ENCODE data around the gene ASB16.
A peak's percentile ranks its signal among the peaks of the same experiment; 100 is the strongest.

GRCh38 chr17:44198721-44199552 lies 28.4 kb downstream of the ASB16 start:
- TF ChIP-seq JUND (IDR thresholded peaks at IDR 0.05; ENCODE audit: borderline replicate concordance, low read depth, low read length), result no peak
- TF ChIP-seq JUND (tag; IDR thresholded peaks at IDR 0.05; ENCODE audit: borderline replicate concordance, low read depth, low read length), result no peak
- TF ChIP-seq MTA1 (IDR thresholded peaks at IDR 0.05; ENCODE audit: borderline replicate concordance), result no peak
- TF ChIP-seq ZBTB7A (IDR thresholded peaks at IDR 0.05; ENCODE audit: borderline replicate concordance, control insufficient read depth, low read depth, low read length), result peak; percentile 93; the same call in 1 of the 2 replicates
- TF ChIP-seq, protein P1, sequence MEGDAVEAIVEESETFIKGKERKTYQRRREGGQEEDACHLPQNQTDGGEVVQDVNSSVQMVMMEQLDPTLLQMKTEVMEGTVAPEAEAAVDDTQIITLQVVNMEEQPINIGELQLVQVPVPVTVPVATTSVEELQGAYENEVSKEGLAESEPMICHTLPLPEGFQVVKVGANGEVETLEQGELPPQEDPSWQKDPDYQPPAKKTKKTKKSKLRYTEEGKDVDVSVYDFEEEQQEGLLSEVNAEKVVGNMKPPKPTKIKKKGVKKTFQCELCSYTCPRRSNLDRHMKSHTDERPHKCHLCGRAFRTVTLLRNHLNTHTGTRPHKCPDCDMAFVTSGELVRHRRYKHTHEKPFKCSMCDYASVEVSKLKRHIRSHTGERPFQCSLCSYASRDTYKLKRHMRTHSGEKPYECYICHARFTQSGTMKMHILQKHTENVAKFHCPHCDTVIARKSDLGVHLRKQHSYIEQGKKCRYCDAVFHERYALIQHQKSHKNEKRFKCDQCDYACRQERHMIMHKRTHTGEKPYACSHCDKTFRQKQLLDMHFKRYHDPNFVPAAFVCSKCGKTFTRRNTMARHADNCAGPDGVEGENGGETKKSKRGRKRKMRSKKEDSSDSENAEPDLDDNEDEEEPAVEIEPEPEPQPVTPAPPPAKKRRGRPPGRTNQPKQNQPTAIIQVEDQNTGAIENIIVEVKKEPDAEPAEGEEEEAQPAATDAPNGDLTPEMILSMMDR (IDR thresholded peaks at IDR 0.05 in 2 of 3, conservative IDR thresholded peaks at IDR 0.05 in 1 of 3; ENCODE audit: insufficient read depth in 2 of 3, low read depth in 1 of 3, low read length in 3 of 3), result no peak
- TF ChIP-seq TSHZ1 (CRISPR knock-in tag; IDR thresholded peaks at IDR 0.05), result no peak
- TF ChIP-seq FOSL1 (tag; conservative IDR thresholded peaks at IDR 0.05), result no peak
- TF ChIP-seq, protein P2, sequence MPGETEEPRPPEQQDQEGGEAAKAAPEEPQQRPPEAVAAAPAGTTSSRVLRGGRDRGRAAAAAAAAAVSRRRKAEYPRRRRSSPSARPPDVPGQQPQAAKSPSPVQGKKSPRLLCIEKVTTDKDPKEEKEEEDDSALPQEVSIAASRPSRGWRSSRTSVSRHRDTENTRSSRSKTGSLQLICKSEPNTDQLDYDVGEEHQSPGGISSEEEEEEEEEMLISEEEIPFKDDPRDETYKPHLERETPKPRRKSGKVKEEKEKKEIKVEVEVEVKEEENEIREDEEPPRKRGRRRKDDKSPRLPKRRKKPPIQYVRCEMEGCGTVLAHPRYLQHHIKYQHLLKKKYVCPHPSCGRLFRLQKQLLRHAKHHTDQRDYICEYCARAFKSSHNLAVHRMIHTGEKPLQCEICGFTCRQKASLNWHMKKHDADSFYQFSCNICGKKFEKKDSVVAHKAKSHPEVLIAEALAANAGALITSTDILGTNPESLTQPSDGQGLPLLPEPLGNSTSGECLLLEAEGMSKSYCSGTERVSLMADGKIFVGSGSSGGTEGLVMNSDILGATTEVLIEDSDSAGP (CRISPR knock-in tag; IDR thresholded peaks at IDR 0.05), result no peak
- TF ChIP-seq TAL1 (IDR thresholded peaks at IDR 0.05), result no peak
- TF ChIP-seq SPI1 (IDR thresholded peaks at IDR 0.05; ENCODE audit: borderline replicate concordance, low read depth, low read length), result no peak
